Endometrial microvascular endothelial cells (primary cell): ENCODE results near the gene CENPS. TPM values are rescaled to one million over a fixed set of nuclear protein-coding genes. Genes with fewer than 3 reads are reported as not detected.

ENCODE experiments used
- in situ Hi-C: cut with HindIII; loops from 2 replicates; pipeline ENCODE4 v1.10.0; 2017; ENCODE audit warnings: low sequenced_read_pairs, low pct_unique_long_range_greater_than_20kb; ENCODE audit errors: inconsistent ontology term
- total RNA-seq: library from RNA; depleted of rRNA; stranded (reverse); fragments of >200 nt; gene quantifications from one replicate; pipeline ENCODE4 v1.2.3, GENCODE V29; 2015; ENCODE audit errors: inconsistent ontology term

The CENPS gene
- total RNA-seq, 1 donor from 2014 or later, result 7.7 TPM

- in situ Hi-C loops, result no loop called here
Measured at GRCh38 chr1:10474613-10475507, 44.6 kb downstream of the CENPS start, which contains the start of gene PEX14. TSS of gene PEX14 (plus strand) at chr1:10474950. CDS start at chr1:10474967, 17 bp downstream.

DNA sequence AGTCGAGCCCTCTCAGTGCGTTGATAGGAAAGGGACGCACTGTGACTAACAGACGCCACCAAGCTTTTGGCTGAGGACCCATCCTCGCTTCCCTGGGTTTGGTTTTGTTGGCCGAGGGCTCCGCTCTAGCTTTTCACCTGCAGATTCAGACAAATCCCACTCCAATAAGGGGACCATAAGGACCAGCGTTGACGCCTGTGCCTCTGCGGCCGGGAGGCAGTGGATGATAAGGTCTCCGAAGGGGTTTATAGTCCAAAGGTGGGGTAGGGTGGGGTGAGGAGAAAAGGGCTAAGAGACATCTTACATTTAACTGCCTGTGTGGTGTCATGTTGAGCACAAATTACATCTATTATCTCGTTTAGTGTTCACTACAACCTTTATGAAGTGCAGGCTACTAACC lies 45.3 kb downstream of the CENPS start:
- in situ Hi-C loops, result no loop called here

DNA sequence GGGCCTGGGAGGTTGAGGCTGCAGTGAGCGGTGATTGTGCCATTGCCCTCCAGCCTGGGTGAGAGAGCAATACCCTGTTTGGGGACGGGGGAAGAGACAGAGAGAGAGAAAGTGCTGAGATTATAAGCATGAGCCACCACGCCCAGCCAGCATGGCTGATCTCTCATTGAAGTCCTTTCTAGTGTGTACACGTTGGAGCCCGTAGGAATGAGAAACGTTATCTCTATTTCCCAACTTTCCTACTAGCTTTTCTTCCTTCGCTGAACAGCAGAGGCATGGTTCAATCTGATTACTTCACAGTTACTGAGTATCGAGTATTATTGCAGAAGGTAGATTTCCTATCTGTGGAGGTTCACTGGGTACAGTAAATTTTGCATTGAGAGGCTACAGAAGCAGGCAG lies 49.1 kb downstream of the CENPS start:
- in situ Hi-C loops, result no loop called here

DNA sequence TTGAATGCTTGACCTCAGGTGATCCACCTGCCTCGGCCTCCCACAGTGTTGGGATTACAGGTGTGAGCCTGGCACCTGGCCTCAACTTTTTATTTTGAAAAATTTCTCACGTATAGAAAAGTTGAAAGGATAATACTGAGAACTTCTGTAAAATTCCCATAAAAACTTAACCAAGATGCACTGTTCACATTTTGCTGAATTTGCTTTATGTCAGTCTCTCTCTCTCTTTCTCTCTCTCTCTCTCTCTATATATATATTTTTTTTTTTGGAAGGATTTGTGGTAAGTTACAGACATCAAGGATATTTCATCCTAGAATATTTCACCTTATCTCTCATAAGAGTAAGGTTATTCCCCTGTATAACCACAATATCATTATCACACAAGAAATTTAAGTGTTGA lies 50.4 kb downstream of the CENPS start:
- in situ Hi-C loops, result no loop called here

- in situ Hi-C loops, result no loop called here
Measured at GRCh38 chr1:10484521-10484920, 54.3 kb downstream of the CENPS start.

DNA sequence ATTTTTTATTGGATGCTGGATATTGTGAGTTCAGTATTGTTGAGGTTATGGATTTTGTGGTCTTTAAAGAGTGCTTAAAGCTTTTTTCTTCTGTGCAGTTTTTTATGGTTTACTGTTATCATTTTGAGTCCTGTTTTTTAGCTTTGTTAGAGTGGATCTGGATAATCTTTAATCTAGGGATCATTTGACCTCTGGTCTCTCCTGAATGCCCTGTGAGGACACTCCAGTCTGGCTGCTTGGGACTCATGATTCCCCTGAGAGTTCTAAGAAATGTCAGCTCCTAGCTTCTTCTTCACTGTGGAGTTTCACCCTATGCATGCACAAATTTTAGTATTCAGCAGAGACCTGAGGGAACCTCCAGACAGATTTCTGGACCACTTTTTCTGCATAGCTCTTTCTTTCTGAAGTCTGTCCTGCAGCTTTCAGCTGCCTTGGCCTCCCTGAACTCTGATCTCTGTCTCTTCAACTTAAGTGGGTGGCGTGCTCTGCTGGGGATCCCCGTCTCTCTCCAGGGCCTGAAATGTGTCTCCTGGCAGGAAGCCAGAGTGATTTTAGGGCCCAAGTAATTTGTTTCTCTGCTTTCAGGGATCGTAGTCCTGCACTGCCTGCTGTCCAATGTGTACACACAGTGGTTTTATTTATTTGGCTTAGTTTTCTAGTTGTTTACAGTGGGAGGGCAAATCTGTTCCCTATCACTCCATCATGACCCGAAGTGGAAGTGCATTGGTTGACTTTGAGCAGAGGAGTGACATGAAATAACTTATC lies 59.2 kb downstream of the CENPS start:
- in situ Hi-C loops, result loop anchor here (10.0 kb wide), 1 partner anchor 185 kb away; no protein-coding TSS in a partner anchor

- in situ Hi-C loops, result loop anchor here (10.0 kb wide), 1 partner anchor 186 kb away; no protein-coding TSS in a partner anchor
Measured at GRCh38 chr1:10490286-10490970, 60.2 kb downstream of the CENPS start.

Other genes with a start within 250 kb of the CENPS start
- 23.5 TPM for gene KIF1B, start 219.9 kb upstream of the CENPS start, total RNA-seq
- gene PGD, start 31.4 kb upstream of the CENPS start, total RNA-seq, result 255 TPM
- not detected for gene CORT, start 19.6 kb downstream of the CENPS start, total RNA-seq
- gene DFFA, start 42.1 kb downstream of the CENPS start, total RNA-seq, result 52.5 TPM
- gene PEX14, start 44.5 kb downstream of the CENPS start, total RNA-seq, result 28.6 TPM